ENCODE measurements around the gene NXPE3.
A peak's percentile ranks its signal among the peaks of the same experiment; 100 is the strongest.

Gene NXPE3

DNA sequence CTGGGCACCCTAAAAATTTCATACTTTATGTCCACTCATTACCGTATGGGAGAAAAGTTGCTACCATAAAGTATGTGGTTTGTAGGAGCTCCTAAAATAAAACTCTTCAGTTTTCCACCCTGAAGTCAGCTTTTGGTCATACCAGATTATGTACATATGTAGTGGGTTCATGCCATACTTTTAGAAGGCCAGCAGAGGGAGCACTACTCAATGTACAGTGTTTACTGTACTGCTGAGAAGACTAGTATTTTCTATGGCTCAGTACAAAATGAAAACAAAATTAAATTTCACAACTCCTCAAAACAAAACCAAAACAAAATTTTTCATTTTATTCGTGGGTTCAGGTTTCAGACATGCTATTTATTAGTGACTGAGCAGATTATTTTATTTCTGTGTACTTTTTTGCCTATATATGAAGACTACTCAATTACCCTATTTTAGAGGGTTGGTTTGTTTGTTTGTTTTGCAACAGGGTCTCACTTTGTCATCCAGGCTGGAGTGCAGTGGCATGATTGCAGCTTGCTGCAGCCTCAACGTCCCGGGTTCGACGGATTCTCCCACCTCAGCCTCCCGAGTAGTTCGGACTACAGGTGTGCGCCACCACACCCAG is 24.3 kb downstream of the NXPE3 start:
- no peaks in the 10 kb centered on the region for H3F3A ChIP-seq (ENCODE audit: low read depth)
- H3K4me2 ChIP-seq (ENCODE audit: low read depth, low read length, poor library complexity, severe bottlenecking) = no peak overlapping the region
- H3K9ac ChIP-seq (ENCODE audit: low read depth, low read length, poor library complexity, severe bottlenecking) = no peak overlapping the region
- peaks cover 36% of the 10 kb centered on the region for H3K36me3 ChIP-seq (ENCODE audit: insufficient read depth, low read length)
- no peaks in the 10 kb centered on the region for H3K4me1 ChIP-seq (ENCODE audit: insufficient read depth, low read length, poor library complexity, severe bottlenecking)
- no peaks in the 10 kb centered on the region for H3K79me2 ChIP-seq (ENCODE audit: insufficient read depth, low read length)
- H3K9me2 ChIP-seq (replicated peaks; ENCODE audit: low read depth, low read length) = no peaks in the 10 kb centered on the region
- no peaks in the 10 kb centered on the region for H4K20me1 ChIP-seq (ENCODE audit: insufficient read depth, low read length, poor library complexity, severe bottlenecking)
- H3K4me3 ChIP-seq (ENCODE audit: low read length, poor library complexity, severe bottlenecking) = no peak overlapping the region
- TF ChIP-seq, protein P1, sequence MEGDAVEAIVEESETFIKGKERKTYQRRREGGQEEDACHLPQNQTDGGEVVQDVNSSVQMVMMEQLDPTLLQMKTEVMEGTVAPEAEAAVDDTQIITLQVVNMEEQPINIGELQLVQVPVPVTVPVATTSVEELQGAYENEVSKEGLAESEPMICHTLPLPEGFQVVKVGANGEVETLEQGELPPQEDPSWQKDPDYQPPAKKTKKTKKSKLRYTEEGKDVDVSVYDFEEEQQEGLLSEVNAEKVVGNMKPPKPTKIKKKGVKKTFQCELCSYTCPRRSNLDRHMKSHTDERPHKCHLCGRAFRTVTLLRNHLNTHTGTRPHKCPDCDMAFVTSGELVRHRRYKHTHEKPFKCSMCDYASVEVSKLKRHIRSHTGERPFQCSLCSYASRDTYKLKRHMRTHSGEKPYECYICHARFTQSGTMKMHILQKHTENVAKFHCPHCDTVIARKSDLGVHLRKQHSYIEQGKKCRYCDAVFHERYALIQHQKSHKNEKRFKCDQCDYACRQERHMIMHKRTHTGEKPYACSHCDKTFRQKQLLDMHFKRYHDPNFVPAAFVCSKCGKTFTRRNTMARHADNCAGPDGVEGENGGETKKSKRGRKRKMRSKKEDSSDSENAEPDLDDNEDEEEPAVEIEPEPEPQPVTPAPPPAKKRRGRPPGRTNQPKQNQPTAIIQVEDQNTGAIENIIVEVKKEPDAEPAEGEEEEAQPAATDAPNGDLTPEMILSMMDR (conservative IDR thresholded peaks at IDR 0.05; ENCODE audit: low read length) = peak; percentile 91
- TF ChIP-seq EZH2phosphoT487 (IDR thresholded peaks at IDR 0.05; ENCODE audit: borderline replicate concordance) = no peak
- no peaks in the 10 kb centered on the region for H3K9me3 ChIP-seq (ENCODE audit: insufficient read depth, low read depth, low read length)
- H3K27me3 ChIP-seq (ENCODE audit: insufficient read depth, low read length, poor library complexity, severe bottlenecking) = no peaks in the 10 kb centered on the region
- H2AFZ ChIP-seq (ENCODE audit: low read length) = no peak overlapping the region

DNA sequence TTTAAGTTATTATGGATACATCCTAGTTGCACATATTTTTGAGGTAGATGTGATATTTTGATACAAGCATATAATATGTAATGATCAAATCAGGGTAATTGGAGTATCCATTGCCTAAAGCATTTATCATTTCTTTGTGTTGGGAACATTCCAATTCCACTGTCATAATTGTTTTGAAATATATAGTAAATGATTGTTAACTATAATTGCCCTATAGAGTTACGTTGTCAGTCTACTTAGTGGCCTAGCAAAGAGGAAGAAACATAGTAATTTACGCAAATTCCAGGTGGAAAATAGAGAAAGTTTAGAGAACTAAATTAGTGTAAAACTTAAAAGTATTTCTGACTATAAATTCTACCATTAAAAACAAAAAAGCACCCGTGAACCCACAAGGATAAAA is 24.9 kb downstream of the NXPE3 start:
- Histone ChIP-seq H3K9ac (ENCODE audit: low read depth, low read length, poor library complexity, severe bottlenecking) (no peak overlapping the region), H3K4me3 (ENCODE audit: low read length, poor library complexity, severe bottlenecking) (no peak overlapping the region), H3K4me2 (ENCODE audit: low read depth, low read length, poor library complexity, severe bottlenecking) (no peak overlapping the region), H3F3A (ENCODE audit: low read depth) (no peaks in the 10 kb centered on the region), H3K9me2 (replicated peaks; ENCODE audit: low read depth, low read length) (no peaks in the 10 kb centered on the region), H3K27me3 (ENCODE audit: insufficient read depth, low read length, poor library complexity, severe bottlenecking) (no peaks in the 10 kb centered on the region), H4K20me1 (ENCODE audit: insufficient read depth, low read length, poor library complexity, severe bottlenecking) (no peaks in the 10 kb centered on the region), H3K4me1 (ENCODE audit: insufficient read depth, low read length, poor library complexity, severe bottlenecking) (peaks cover 2% of the 10 kb centered on the region), H3K36me3 (ENCODE audit: insufficient read depth, low read length) (peaks cover 36% of the 10 kb centered on the region), H3K79me2 (ENCODE audit: insufficient read depth, low read length) (no peaks in the 10 kb centered on the region), H2AFZ (ENCODE audit: low read length) (no peak overlapping the region), H3K9me3 (ENCODE audit: insufficient read depth, low read depth, low read length) (no peaks in the 10 kb centered on the region)
- TF ChIP-seq, protein P1 (conservative IDR thresholded peaks at IDR 0.05; ENCODE audit: low read length) = no peak
- no peak for TF ChIP-seq EZH2phosphoT487 (IDR thresholded peaks at IDR 0.05; ENCODE audit: borderline replicate concordance)

DNA sequence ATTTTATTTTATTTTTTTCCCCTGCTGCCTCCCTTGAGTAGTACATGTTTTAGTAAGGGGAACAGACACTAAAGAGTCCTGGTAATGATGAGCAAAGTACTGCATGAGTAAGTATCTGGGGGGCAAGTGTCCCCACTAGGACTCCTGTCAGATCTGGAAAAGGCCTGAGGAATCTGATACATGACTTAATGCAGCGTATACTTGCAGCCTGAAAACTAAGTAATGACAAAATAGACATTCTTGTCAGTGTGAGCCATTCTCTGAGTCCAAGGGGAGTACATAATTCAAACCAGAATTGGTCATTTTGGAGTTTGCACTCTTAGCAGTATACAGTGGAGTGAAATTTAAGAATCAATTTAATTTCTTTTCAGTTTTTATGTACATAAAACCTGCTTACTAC is 27.5 kb downstream of the NXPE3 start:
- Histone ChIP-seq H3F3A (ENCODE audit: low read depth) (no peaks in the 10 kb centered on the region), H3K4me3 (ENCODE audit: low read length, poor library complexity, severe bottlenecking) (no peak overlapping the region), H4K20me1 (ENCODE audit: insufficient read depth, low read length, poor library complexity, severe bottlenecking) (no peaks in the 10 kb centered on the region), H3K9ac (ENCODE audit: low read depth, low read length, poor library complexity, severe bottlenecking) (no peak overlapping the region), H3K27me3 (ENCODE audit: insufficient read depth, low read length, poor library complexity, severe bottlenecking) (no peaks in the 10 kb centered on the region), H3K4me2 (ENCODE audit: low read depth, low read length, poor library complexity, severe bottlenecking) (no peak overlapping the region), H3K36me3 (ENCODE audit: insufficient read depth, low read length) (peaks cover 28% of the 10 kb centered on the region), H3K9me3 (ENCODE audit: insufficient read depth, low read depth, low read length) (no peaks in the 10 kb centered on the region), H3K79me2 (ENCODE audit: insufficient read depth, low read length) (no peaks in the 10 kb centered on the region), H3K4me1 (ENCODE audit: insufficient read depth, low read length, poor library complexity, severe bottlenecking) (peaks cover 19% of the 10 kb centered on the region), H2AFZ (ENCODE audit: low read length) (no peak overlapping the region), H3K9me2 (replicated peaks; ENCODE audit: low read depth, low read length) (no peaks in the 10 kb centered on the region)
- TF ChIP-seq EZH2phosphoT487 (IDR thresholded peaks at IDR 0.05; ENCODE audit: borderline replicate concordance) = no peak
- TF ChIP-seq, protein P1 (conservative IDR thresholded peaks at IDR 0.05; ENCODE audit: low read length) = no peak

Data from Loucy (cell line).